IMR-90 (cell line): Measurements from ENCODE around the gene CCDC54. TPM values are rescaled to one million over a fixed set of nuclear protein-coding genes. Genes with fewer than 3 reads are reported as not detected.

Source experiments
- ATAC-seq: fragments of 200-7000 bp; cut with Tn5 transposase; 2 replicates; pipeline ENCODE4 v1.9.1; 2020; ENCODE audit warnings: low read depth, mild to moderate bottlenecking, moderate library complexity
- BruUV-seq: library from RNA; stranded (reverse); fragments of 400-500 nt; replicated peaks from 2 replicates; lab custom pipeline; 2021; lab: Mats Ljungman, UMichigan
- CTCF ChIA-PET: fragments of 300-600 bp; formaldehyde crosslinking; extraction: SDS; loops from one replicate; lab custom pipeline; 2021; ENCODE audit warnings: antibody characterized with exemption; lab: Yijun Ruan, JAX
- POLR2A ChIA-PET: fragments of 300-600 bp; sonication (Branson Sonifier 250); formaldehyde crosslinking; loops from one replicate; lab custom pipeline; 2022; ENCODE audit warnings: antibody characterized with exemption; ENCODE audit not compliant: unreplicated experiment; lab: Charles Lee
- DNase-seq: peaks from one replicate; pipeline ENCODE4 v3.0.0; 2013
- H2AFZ ChIP-seq: replicated peaks from 2 replicates; pipeline ENCODE3; 2013; ENCODE audit warnings: low read length, mild to moderate bottlenecking; ENCODE audit not compliant: poor library complexity
- H2AK5ac ChIP-seq: 2 replicates; pipeline ENCODE4 v1.6.1; 2013; ENCODE audit warnings: low read depth, low read length, inconsistent platforms
- H2AK9ac ChIP-seq: replicated peaks from 2 replicates; pipeline ENCODE3; 2013; ENCODE audit warnings: mild to moderate bottlenecking, low read depth, low read length, moderate library complexity; ENCODE audit not compliant: poor library complexity
- H2BK120ac ChIP-seq: 2 replicates; pipeline ENCODE4 v1.6.1; 2013; ENCODE audit warnings: low read depth, low read length, inconsistent platforms
- H2BK15ac ChIP-seq: 3 replicates; pipeline ENCODE4 v1.6.1; 2013; ENCODE audit warnings: low read depth, low read length, inconsistent platforms
- H2BK20ac ChIP-seq: 2 replicates; pipeline ENCODE4 v1.6.1; 2013; ENCODE audit warnings: low read depth, mild to moderate bottlenecking, inconsistent platforms, low read length, moderate library complexity
- H2BK5ac ChIP-seq: 2 replicates; pipeline ENCODE4 v1.6.1; 2013; ENCODE audit warnings: mild to moderate bottlenecking, low read depth, low read length, inconsistent platforms; ENCODE audit not compliant: poor library complexity, severe bottlenecking
- H3K14ac ChIP-seq: replicated peaks from 2 replicates; pipeline ENCODE4 v1.6.1; 2013; ENCODE audit warnings: low read depth, low read length, inconsistent platforms
- H3K18ac ChIP-seq: 2 replicates; pipeline ENCODE4 v1.6.1; 2013; ENCODE audit warnings: low read depth, low read length, control low read depth
- H3K23ac ChIP-seq: 2 replicates; pipeline ENCODE4 v1.6.1; 2013; ENCODE audit warnings: low read depth, low read length, inconsistent platforms
- H3K27ac ChIP-seq: 2 replicates; pipeline ENCODE4 v1.5.1; 2013; ENCODE audit warnings: mild to moderate bottlenecking, control low read depth, low read length; ENCODE audit not compliant: insufficient read depth
- H3K27me3 ChIP-seq: 2 replicates; pipeline ENCODE4 v1.6.1; 2013; ENCODE audit warnings: low read length; ENCODE audit not compliant: control insufficient read depth, insufficient read depth
- H3K36me3 ChIP-seq: 2 replicates; pipeline ENCODE4 v1.6.1; 2013; ENCODE audit warnings: low read length, mixed read lengths; ENCODE audit not compliant: control insufficient read depth, insufficient read depth
- H3K4ac ChIP-seq: 2 replicates; pipeline ENCODE4 v1.6.1; 2013; ENCODE audit warnings: low read depth, low read length, inconsistent platforms
- H3K4me1 ChIP-seq: 2 replicates; pipeline ENCODE4 v1.6.1; 2013; ENCODE audit warnings: low read length, mixed read lengths; ENCODE audit not compliant: control insufficient read depth, insufficient read depth
- H3K4me2 ChIP-seq: 2 replicates; pipeline ENCODE4 v1.6.1; 2013; ENCODE audit warnings: low read depth, mild to moderate bottlenecking, control low read depth, low read length, moderate library complexity
- H3K4me3 ChIP-seq: 2 replicates; pipeline ENCODE4 v1.5.1; 2013; ENCODE audit warnings: low read depth, mild to moderate bottlenecking, control low read depth, low read length, moderate library complexity; ENCODE audit not compliant: insufficient read depth
- H3K56ac ChIP-seq: 2 replicates; pipeline ENCODE4 v1.6.1; 2013; ENCODE audit warnings: low read length, inconsistent platforms; ENCODE audit not compliant: insufficient read depth; ENCODE audit errors: extremely low read depth
- H3K79me1 ChIP-seq, 2 experiments: 2 replicates each; pipeline ENCODE4 v1.6.1; 2013; ENCODE audit warnings: low read length in 2 of 2, inconsistent platforms in 1 of 2, low read depth in 1 of 2
- H3K9ac ChIP-seq: 2 replicates; pipeline ENCODE4 v1.6.1; 2013; ENCODE audit warnings: low read depth, low read length, control low read depth
- H3K9me1 ChIP-seq: 2 replicates; pipeline ENCODE4 v1.6.1; 2013; ENCODE audit warnings: low read length, inconsistent platforms; ENCODE audit not compliant: insufficient read depth
- H3K9me3 ChIP-seq: 2 replicates; pipeline ENCODE4 v1.6.1; 2013; ENCODE audit warnings: low read length; ENCODE audit not compliant: control insufficient read depth, insufficient read depth
- H4K20me1 ChIP-seq: 2 replicates; pipeline ENCODE4 v1.6.1; 2013; ENCODE audit warnings: low read length, inconsistent platforms; ENCODE audit not compliant: insufficient read depth
- H4K5ac ChIP-seq: 2 replicates; pipeline ENCODE4 v1.6.1; 2013; ENCODE audit warnings: mild to moderate bottlenecking, low read depth, low read length, control low read depth
- H4K8ac ChIP-seq, 2 experiments: 2 replicates each; pipeline ENCODE4 v1.6.1; 2013; ENCODE audit warnings: low read depth in 2 of 2, low read length in 2 of 2, control low read depth in 1 of 2, inconsistent platforms in 1 of 2
- H4K91ac ChIP-seq: 2 replicates; pipeline ENCODE4 v1.6.1; 2013; ENCODE audit warnings: low read depth, low read length, inconsistent platforms; ENCODE audit not compliant: insufficient read depth
- CHD1 ChIP-seq: IDR thresholded peaks from 2 replicates; pipeline ENCODE4 v1.6.1; 2012; ENCODE audit warnings: low read depth, low read length, improper control_type of control experiment
- MAZ ChIP-seq: IDR thresholded peaks from 2 replicates; pipeline ENCODE4 v1.6.1; 2012; ENCODE audit warnings: low read depth, mild to moderate bottlenecking, low read length, improper control_type of control experiment, moderate library complexity, borderline replicate concordance
- POLR2A ChIP-seq: IDR thresholded peaks from 2 replicates; pipeline ENCODE4 v1.6.1; 2012; ENCODE audit warnings: mild to moderate bottlenecking, low read depth, low read length
- WGBS, 2 experiments: methylation state at CpG; one replicate each; pipeline versions ENCODE4 v1.1.5 to v1.1.7; 2013; ENCODE audit warnings: missing lambda C conversion rate in 2 of 2; ENCODE audit not compliant: insufficient read length in 1 of 2; ENCODE audit errors: extremely low coverage in 2 of 2; 5-methylcytosine and 5-hydroxymethylcytosine counted together
- dilution Hi-C: fragments of 300-500 bp; cut with HindIII; formaldehyde crosslinking; loops from one replicate; pipeline ENCODE4 v1.14.3; 2018; ENCODE audit warnings: low sequenced_read_pairs; ENCODE audit not compliant: unreplicated experiment
- in situ Hi-C: fragments of 300-500 bp; cut with MboI; formaldehyde crosslinking; loops from 3 replicates; pipeline ENCODE4 v1.14.3; 2019; ENCODE audit warnings: low sequenced_read_pairs, inconsistent platforms, mixed read lengths
- intact Hi-C: fragments of 100-400 bp; cut with micrococcal nuclease; formaldehyde crosslinking; loops from 2 replicates; pipeline ENCODE4 v1.10.0; 2022
- polyA plus RNA-seq, 3 experiments: library from polyadenylated mRNA; depleted of rRNA; stranded (reverse); fragments of >200 nt; gene quantifications; 2 replicates each; pipeline ENCODE4 v1.2.3, GENCODE V29; 2012; ENCODE audit warnings: low replicate concordance in 1 of 3
- total RNA-seq: library from RNA; depleted of rRNA; stranded (reverse); fragments of >200 nt; gene quantifications from 2 replicates; pipeline ENCODE4 v1.2.3, GENCODE V29; 2012

The CCDC54 gene
- total and polyA plus RNA-seq, 2 of the 4 experiments (the other 2 are of a cell fraction), result not detected

- ATAC-seq (no peak), DNase-seq (no peak)
- in situ Hi-C loops, result no loop called here
- H3K4me3 ChIP-seq, result no peak overlapping the region
- no peak overlapping the region for H4K5ac ChIP-seq
- H4K91ac ChIP-seq, result no peak overlapping the region
- H3K9ac ChIP-seq, result no peak overlapping the region
- no peak overlapping the region for H3K14ac ChIP-seq
- POLR2A ChIA-PET, result no interaction called here
- H3K27me3 ChIP-seq, result no peaks in the 10 kb centered on the region
- no peak overlapping the region for H3K27ac ChIP-seq
- no peak overlapping the region for H4K8ac ChIP-seq
- intact Hi-C loops, result no loop called here
- no TSS peak for BruUV-seq
- no peak overlapping the region for H2BK20ac ChIP-seq
- no peak overlapping the region for H3K56ac ChIP-seq
- H2BK15ac ChIP-seq, result no peak overlapping the region
- dilution Hi-C loops, result no loop called here
- WGBS, 2 experiments, result no CpG with 5 or more reads among the region's 2 CpGs
- H3K79me1 ChIP-seq, result no peaks in the 10 kb centered on the region
- TF ChIP-seq MAZ (no peak), CHD1 (no peak), POLR2A (no peak)
- no peak overlapping the region for H2AK9ac ChIP-seq
- no peak overlapping the region for H2BK5ac ChIP-seq
- H3K9me3 ChIP-seq, result no peaks in the 10 kb centered on the region
- H3K4me2 ChIP-seq, result no peak overlapping the region
- no peak overlapping the region for H3K4ac ChIP-seq
- H3K9me1 ChIP-seq, result no peaks in the 10 kb centered on the region; the same call in 1 of the 2 replicates
- H3K4me1 ChIP-seq, result no peaks in the 10 kb centered on the region
- CTCF ChIA-PET, result no interaction called here
- H3K18ac ChIP-seq, result no peak overlapping the region
- no peak overlapping the region for H3K23ac ChIP-seq
- no peak overlapping the region for H2AK5ac ChIP-seq
- H4K20me1 ChIP-seq, result no peaks in the 10 kb centered on the region
- H3K36me3 ChIP-seq, result no peaks in the 10 kb centered on the region
- no peak overlapping the region for H2AFZ ChIP-seq
- H2BK120ac ChIP-seq, result no peak overlapping the region
These were observed 1.6 kb upstream of the CCDC54 start for GRCh38 chr3:107375682-107376081.
